IPS-11a (cell line): ENCODE measurements around the gene ROBO2.

ENCODE experiments used
- H3K4me3 ChIP-seq: one replicate; pipeline ENCODE4 v1.5.1; 2013; ENCODE audit warnings: low read depth, low read length, control low read depth

Gene ROBO2

GRCh38 chr3:77188210-77188609 is 148.3 kb downstream of the ROBO2 start:
- no peak overlapping the region for H3K4me3 ChIP-seq

- no peak overlapping the region for H3K4me3 ChIP-seq
These were observed 149.4 kb downstream of the ROBO2 start for GRCh38 chr3:77189258-77189657.

GRCh38 chr3:77189684-77190083 is 149.8 kb downstream of the ROBO2 start:
- no peak overlapping the region for H3K4me3 ChIP-seq

- H3K4me3 ChIP-seq = no peak overlapping the region
These were observed 150.5 kb downstream of the ROBO2 start for GRCh38 chr3:77190374-77190773.

GRCh38 chr3:77191014-77191413 is 151.1 kb downstream of the ROBO2 start:
- H3K4me3 ChIP-seq = no peak overlapping the region

- H3K4me3 ChIP-seq = no peak overlapping the region
These were observed 151.7 kb downstream of the ROBO2 start for GRCh38 chr3:77191640-77192039.

DNA sequence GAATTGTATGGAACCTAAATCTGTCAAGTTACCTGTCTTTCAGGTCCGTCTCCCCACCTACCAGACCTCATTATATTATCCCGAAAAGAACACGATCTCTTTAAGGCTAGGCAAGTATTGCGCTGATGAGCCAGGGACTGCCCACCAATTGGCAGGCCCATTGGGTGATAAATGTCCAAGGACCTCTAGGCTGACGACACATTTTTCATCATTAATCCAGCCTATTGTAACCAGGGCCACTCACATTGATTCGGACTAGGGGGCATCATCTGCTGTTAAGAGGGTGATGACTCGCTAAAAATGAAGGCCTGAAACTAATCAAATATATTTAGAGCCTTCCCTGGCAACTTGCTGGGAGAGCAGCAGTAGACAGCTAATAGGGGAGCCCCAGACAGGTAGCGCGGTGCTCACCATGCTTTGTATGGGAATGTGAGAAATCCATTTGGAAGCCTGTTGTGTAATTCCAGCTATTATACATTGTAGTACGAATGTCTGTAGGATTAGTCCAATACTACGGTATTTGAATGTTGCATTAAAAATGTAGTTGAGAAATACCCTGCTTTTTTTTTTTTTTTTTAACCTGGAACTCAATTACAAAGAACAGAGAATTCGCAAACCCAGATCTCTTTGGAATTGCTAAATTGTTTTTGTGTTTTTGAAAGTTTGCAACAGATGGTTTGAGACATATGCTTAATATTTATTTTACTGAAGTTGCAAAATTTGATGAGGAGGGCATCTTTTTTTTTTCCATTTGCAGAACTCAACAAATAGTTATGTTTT is 156.1 kb downstream of the ROBO2 start:
- H3K4me3 ChIP-seq = no peak overlapping the region

- H3K4me3 ChIP-seq = no peak overlapping the region
These were observed 157.5 kb downstream of the ROBO2 start for GRCh38 chr3:77197408-77197807.

GRCh38 chr3:77203851-77204250 is 164.0 kb downstream of the ROBO2 start:
- no peak overlapping the region for H3K4me3 ChIP-seq

DNA sequence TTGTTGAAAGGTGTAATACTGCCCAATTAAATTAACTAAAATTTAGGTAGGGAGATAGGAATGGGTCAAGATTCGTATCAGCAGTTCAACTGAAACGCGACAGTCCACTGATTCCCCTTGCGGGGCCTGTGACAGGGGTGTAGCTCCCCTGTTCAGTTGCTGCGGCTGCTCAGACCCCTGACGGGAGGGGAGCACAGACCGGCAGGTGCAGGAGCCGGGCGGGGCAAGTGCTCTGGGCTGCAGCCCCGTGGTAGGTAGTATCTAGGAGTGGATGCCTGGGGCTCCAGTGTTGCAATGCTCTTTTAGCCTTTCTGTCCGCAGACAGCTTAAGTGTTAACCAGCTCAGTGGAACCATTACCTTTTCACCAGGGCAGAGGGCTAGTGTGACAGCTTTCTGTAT is 164.9 kb downstream of the ROBO2 start:
- H3K4me3 ChIP-seq = no peak overlapping the region

DNA sequence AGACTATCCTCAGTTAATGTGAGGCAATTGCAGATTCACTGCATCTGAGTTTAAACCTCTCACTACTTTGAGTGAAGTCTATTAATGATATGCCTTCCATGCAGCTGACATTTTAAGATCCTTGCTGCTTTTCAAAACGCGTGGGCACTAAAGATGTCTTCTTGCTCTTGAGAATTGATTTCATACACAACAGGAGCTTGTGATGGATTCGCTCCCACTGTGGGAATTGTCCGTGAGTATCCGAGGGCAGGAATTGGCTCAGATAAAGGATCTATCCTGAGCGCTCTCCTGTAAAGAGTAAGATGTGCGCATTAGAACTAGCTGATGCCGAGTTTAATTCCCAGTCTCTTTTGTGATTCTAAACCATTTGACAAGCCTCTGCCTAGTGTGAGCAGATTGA is 167.9 kb downstream of the ROBO2 start:
- no peak overlapping the region for H3K4me3 ChIP-seq

GRCh38 chr3:77222701-77223100 is 182.8 kb downstream of the ROBO2 start:
- H3K4me3 ChIP-seq = no peak overlapping the region

DNA sequence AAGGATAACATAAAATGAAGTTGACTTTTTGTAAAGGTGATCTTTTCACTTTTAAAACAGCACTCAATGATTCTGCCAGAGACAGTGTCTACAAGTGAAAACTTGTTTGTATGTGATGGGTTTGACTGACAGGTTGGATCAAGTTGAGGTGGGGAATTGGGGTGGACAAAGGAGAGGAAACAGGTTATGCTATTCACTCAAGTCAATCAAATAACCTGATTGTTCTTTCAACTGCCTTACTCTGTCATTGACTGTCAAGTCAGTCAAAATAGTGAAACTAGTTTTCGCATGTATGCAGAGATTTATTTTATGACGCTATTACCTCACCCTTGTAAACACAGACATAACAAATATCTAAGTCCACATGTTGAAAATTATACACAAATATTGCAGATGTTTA is 187.7 kb downstream of the ROBO2 start:
- H3K4me3 ChIP-seq = no peak overlapping the region

DNA sequence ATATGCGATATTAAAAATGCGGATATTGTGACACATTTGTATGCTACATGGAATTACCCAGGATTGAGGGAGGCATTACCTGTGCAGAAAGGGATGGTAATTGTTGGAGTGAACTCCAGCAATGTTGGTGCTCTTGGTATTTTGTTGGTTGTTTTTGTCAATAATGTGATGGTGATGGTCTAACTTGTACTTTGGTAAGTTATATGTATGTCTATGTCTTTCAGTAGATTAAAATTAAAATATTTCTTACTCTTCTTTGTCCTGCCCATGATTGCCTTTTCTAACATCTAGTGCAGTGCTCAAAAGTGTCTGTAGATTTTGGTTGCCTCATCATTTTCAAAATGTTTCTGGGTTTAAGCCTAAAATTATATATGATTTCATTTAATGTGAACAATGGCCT is 192.7 kb downstream of the ROBO2 start:
- H3K4me3 ChIP-seq = no peak overlapping the region

DNA sequence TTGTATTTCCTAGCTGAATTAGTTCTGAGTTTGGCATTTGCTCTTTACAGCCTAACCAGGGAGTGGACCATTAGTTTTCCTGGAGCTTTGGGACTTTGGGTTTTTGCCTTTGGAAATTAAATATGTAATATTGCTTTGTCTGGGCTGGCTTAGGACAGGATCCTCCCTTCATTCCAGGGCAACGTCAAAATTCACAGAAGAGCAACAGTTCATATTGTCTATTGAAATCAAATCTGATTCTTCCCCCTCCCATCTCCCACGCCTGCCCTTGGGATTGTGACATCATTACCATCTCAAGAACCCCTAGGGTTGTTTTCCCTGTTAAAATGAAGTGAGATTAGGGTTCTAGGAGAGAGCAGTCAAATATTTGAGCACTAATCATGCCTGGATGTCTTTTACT is 194.1 kb downstream of the ROBO2 start:
- H3K4me3 ChIP-seq = no peak overlapping the region

DNA sequence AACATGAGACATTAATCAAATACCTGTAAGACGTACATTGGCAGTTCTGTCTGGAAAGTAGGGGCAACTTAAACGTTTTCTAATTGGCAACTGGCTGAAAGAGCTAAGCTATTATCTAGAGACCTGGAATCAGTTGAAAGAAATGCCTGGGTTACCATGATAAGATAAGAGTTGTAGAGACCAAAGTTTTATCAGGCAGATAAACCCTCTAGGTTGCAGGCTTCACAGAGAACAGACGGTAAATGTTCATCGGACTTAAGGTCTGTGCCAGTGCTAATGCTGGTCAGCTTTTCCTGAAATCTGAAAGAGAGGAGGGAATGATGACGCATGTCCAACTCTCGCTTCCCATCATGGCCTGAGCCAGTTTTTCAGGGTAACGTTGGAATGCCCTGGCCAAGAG is 196.2 kb downstream of the ROBO2 start:
- no peak overlapping the region for H3K4me3 ChIP-seq

DNA sequence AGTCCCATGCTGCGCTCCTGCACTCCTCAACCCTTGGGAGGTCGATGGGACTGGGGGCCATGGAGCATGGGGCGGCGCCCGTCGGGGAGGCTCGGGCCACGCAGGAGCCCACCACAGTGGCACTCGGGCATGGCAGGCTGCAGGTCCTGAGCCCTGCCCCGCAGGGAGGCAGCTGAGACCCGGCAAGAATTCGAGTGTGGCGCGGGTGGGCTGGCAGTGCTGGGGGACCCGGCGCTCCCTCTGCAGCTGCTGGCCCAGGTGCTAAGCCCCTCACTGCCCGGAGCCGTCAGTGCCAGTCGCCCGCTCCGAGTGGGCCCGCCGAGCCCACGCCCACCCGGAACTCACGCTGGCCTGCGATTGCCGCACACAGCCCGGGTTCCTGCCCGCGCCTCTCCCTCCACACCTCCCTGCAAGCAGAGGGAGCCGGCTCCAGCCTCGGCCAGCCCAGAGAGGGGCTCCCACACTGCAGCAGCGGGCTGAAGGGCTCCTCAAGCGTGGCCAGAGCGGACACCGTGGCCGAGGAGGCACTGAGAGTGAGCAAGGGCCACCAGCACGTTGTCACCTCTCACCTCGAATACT is 200.3 kb downstream of the ROBO2 start:
- no peak overlapping the region for H3K4me3 ChIP-seq

DNA sequence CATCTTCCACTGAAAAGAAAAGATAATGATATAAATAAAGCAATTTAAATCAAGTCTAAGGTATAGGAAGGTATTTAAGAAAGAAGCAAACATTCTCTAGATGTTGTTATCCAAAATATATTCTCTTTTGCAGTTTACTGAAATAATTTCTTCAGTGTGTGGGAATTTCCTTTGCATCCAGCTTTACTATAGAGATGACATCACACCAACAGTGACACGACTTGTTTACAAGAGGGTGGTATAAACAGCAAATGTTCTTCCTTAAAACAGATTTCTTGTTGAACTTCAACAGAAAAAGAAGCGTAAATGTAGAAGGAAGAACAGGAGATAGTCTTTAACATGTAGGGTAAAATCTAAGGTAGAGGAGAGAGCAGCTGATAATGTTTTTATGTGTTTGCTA is 202.5 kb downstream of the ROBO2 start:
- H3K4me3 ChIP-seq = no peak overlapping the region

DNA sequence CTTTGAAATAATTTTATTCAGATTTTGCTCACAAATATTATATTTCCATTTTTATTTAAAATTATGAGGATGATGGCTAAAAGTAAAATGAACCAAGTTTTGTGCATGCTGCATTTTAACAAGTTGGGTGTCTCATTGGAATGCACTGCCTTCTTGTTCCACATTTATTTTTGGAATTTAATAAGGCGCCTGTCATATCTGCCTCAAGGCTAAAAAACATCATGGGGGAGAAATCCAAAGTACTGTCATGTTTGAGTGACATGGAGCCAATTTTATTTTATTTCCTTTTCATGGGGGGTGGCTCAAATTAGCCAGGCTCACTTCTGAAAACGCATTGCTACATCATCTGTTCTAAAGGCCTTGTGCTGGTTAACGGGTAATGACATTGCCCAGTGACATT is 205.1 kb downstream of the ROBO2 start:
- no peak overlapping the region for H3K4me3 ChIP-seq

DNA sequence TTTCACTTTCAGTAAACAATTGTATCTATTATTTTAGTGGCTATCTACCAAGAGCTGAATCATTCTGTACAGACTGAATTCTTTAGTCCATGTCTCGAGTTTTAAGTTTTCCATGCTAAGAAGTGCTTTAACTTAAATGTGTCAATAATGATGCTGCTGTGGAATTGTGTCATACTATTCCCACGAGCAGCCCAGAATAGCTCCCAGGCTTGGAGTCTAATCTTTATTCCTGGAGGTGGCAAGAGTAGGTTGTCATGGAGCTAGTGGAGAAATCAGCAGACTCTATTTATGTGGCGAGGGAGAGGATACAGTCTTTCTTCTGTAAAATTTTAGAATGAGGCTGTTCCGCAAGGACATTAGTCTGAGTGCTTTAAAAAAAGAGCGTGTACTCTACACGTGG is 207.2 kb downstream of the ROBO2 start:
- no peak overlapping the region for H3K4me3 ChIP-seq

DNA sequence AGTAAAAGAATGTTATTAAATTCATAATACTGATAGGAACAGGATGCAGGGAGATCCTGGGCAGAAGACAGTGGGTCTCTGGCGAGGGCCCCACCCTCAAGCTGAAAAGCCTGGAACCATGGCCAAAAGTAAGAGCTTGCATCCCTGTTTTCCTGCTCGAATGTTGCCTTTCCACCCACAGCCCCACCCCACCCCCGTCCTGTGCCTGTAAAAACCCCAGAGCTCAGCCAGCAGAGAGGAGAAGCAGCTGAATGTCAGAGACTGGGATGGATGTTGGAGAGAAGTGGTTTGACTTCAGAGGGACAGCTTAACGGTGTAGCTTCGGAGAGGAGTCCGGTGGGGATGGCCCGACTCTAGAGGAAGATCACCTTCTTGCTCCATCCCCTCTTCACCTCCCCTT is 207.9 kb downstream of the ROBO2 start:
- no peak overlapping the region for H3K4me3 ChIP-seq

GRCh38 chr3:77248420-77248819 is 208.5 kb downstream of the ROBO2 start:
- H3K4me3 ChIP-seq = no peak overlapping the region

GRCh38 chr3:77251136-77251535 is 211.2 kb downstream of the ROBO2 start:
- H3K4me3 ChIP-seq = no peak overlapping the region
